ENCODE measurements around the gene ARHGAP19.

Gene ARHGAP19

GRCh38 chr10:97243836-97244235 is 48.6 kb downstream of the ARHGAP19 start:
- no peak for TF ChIP-seq CTCF (IDR thresholded peaks at IDR 0.05; ENCODE audit: extremely low read depth, missing control alignments)
- DNase-seq (ENCODE audit: low spot score) = no peak

GRCh38 chr10:97238855-97239254 is 53.6 kb downstream of the ARHGAP19 start:
- no peak for TF ChIP-seq CTCF (IDR thresholded peaks at IDR 0.05; ENCODE audit: extremely low read depth, missing control alignments)
- no peak for DNase-seq (ENCODE audit: low spot score)

GRCh38 chr10:97235353-97235752 is 57.1 kb downstream of the ARHGAP19 start:
- no peak for TF ChIP-seq CTCF (IDR thresholded peaks at IDR 0.05; ENCODE audit: extremely low read depth, missing control alignments)

GRCh38 chr10:97234400-97234799 is 58.0 kb downstream of the ARHGAP19 start:
- TF ChIP-seq CTCF (IDR thresholded peaks at IDR 0.05; ENCODE audit: extremely low read depth, missing control alignments) = no peak
- no peak for DNase-seq (ENCODE audit: low spot score)

More at GRCh38 chr10:97235353-97235752, 57.1 kb downstream of the ARHGAP19 start:
- no peak for DNase-seq (ENCODE audit: low spot score)

GRCh38 chr10:97230146-97230545 is 62.3 kb downstream of the ARHGAP19 start:
- no peak for TF ChIP-seq CTCF (IDR thresholded peaks at IDR 0.05; ENCODE audit: extremely low read depth, missing control alignments)
- DNase-seq (ENCODE audit: low spot score) = no peak

GRCh38 chr10:97229322-97230015 is 63.0 kb downstream of the ARHGAP19 start:
- DNase-seq (ENCODE audit: low spot score) = no peak
- TF ChIP-seq CTCF (IDR thresholded peaks at IDR 0.05; ENCODE audit: extremely low read depth, missing control alignments) = no peak

GRCh38 chr10:97228775-97229157 is 63.7 kb downstream of the ARHGAP19 start:
- TF ChIP-seq CTCF (IDR thresholded peaks at IDR 0.05; ENCODE audit: extremely low read depth, missing control alignments) = no peak
- no peak for DNase-seq (ENCODE audit: low spot score)
